H1 (cell line): ENCODE data around the gene C22orf23. TPM values are rescaled to one million over a fixed set of nuclear protein-coding genes. Genes with fewer than 3 reads are reported as not detected.

Experiments
- ATF2 ChIP-seq: IDR thresholded peaks from 2 replicates; pipeline ENCODE4 v1.6.1; 2012; ENCODE audit warnings: low read length, inconsistent platforms
- CHD7 ChIP-seq: fragments of 300-600 bp; sonication (generic); IDR thresholded peaks from 2 replicates; pipeline ENCODE4 v1.7.1; 2012; ENCODE audit warnings: low read length, moderate library complexity, mild to moderate bottlenecking, inconsistent platforms; ENCODE audit not compliant: insufficient replicate concordance
- HDAC6 ChIP-seq: IDR thresholded peaks from one replicate; pipeline ENCODE4 v1.7.1; 2012; ENCODE audit warnings: low read depth, mild to moderate bottlenecking, inconsistent platforms, low read length, moderate library complexity
- JUND ChIP-seq: IDR thresholded peaks from 2 replicates; pipeline ENCODE4 v1.6.1; 2011; ENCODE audit warnings: mild to moderate bottlenecking, improper control_type of control experiment, low read length
- SAP30 ChIP-seq: fragments of 300-600 bp; sonication (generic); IDR thresholded peaks from 2 replicates; pipeline ENCODE4 v1.7.1; 2012; ENCODE audit warnings: low read length, moderate library complexity, mild to moderate bottlenecking, inconsistent platforms; ENCODE audit not compliant: insufficient read depth, insufficient replicate concordance
- TAF7 ChIP-seq: optimal IDR thresholded peaks from 2 replicates; pipeline ENCODE3; 2011; ENCODE audit warnings: low read depth, mild to moderate bottlenecking, inconsistent platforms, low read length, moderate library complexity, borderline replicate concordance
- USF2 ChIP-seq: IDR thresholded peaks from 2 replicates; pipeline ENCODE4 v1.6.1; 2011; ENCODE audit warnings: low read length, improper control_type of control experiment
- polyA plus RNA-seq, 7 experiments: library from polyadenylated mRNA; depleted of rRNA in 3 of 7; stranded (reverse) in 5 of 7; unstranded in 2 of 7; fragments of >200 nt in 5 of 7; fragments of 200-250 nt in 2 of 7; gene quantifications; 1 replicate in 5 of 7; 2 replicates in 1 of 7; 4 replicates in 1 of 7; pipeline versions ENCODE4 v1.2.1 to v1.2.3, GENCODE V29; 2011 to 2013; ENCODE audit warnings: missing spikeins in 2 of 7, mixed read lengths in 2 of 7
- total RNA-seq: library from RNA; stranded (reverse); fragmentation: NEBNext Ultra II Directional; extraction: Animal tissue kit (Norgen Biotek cat#: 25700); gene quantifications from 2 replicates; pipeline ENCODE4 v1.2.1, GENCODE V29; 2021

The C22orf23 gene
- total and polyA plus RNA-seq, 2 of the 8 experiments (the other 6 are each of a cell fraction or from before 2014, with no cell fraction given): 0.50 to 0.54 TPM

GRCh38 chr22:37982151-37982785 lies 28.9 kb upstream of the C22orf23 start (continued):
- TF ChIP-seq USF2 (no peak), CHD7 (no peak), SAP30 (no peak), HDAC6 (no peak), TAF7 (no peak), ATF2 (no peak), JUND (no peak)
